CD14-positive monocyte (primary cell): ENCODE data around the gene LIN37. TPM values are rescaled to one million over a fixed set of nuclear protein-coding genes. Genes with fewer than 3 reads are reported as not detected.
A peak's percentile ranks its signal among the peaks of the same experiment; 100 is the strongest.

Experiments
- DNase-seq, 3 donors: peaks; one replicate each; pipeline ENCODE4 v3.0.0-alpha.2; 2011 to 2022
- H2AFZ ChIP-seq: 2 replicates; pipeline ENCODE4 v1.6.0; 2012; ENCODE audit warnings: mild to moderate bottlenecking, low read depth, low read length, inconsistent platforms; ENCODE audit not compliant: insufficient read depth, poor library complexity, severe bottlenecking
- H3K27ac ChIP-seq, 2 donors: 1 replicate in 1 of 2; 2 replicates in 1 of 2; pipeline ENCODE4 v1.5.1; 2012 to 2013; ENCODE audit warnings: low read length in 2 of 2, control low read depth in 1 of 2, inconsistent platforms in 1 of 2, low read depth in 1 of 2, mild to moderate bottlenecking in 1 of 2
- H3K27me3 ChIP-seq, 2 donors: one replicate each; pipeline versions ENCODE4 v1.6.0 to v1.6.1; 2011 to 2013; ENCODE audit warnings: low read length in 2 of 2; ENCODE audit not compliant: control insufficient read depth in 2 of 2, insufficient read depth in 2 of 2
- H3K36me3 ChIP-seq, 2 donors: replicated peaks in 1 of 2; 1 replicate in 1 of 2; 2 replicates in 1 of 2; pipeline versions ENCODE4 v1.5.1 to v1.6.1; 2012 to 2013; ENCODE audit warnings: low read length in 2 of 2, control low read depth in 1 of 2, inconsistent platforms in 1 of 2, mild to moderate bottlenecking in 1 of 2; ENCODE audit not compliant: insufficient read depth in 2 of 2, control insufficient read depth in 1 of 2
- H3K4me1 ChIP-seq, 2 donors: 1 replicate in 1 of 2; 2 replicates in 1 of 2; pipeline versions ENCODE4 v1.5.1 to v1.6.1; 2012 to 2013; ENCODE audit warnings: low read length in 2 of 2, control low read depth in 1 of 2, inconsistent platforms in 1 of 2, mild to moderate bottlenecking in 1 of 2, moderate library complexity in 1 of 2; ENCODE audit not compliant: insufficient read depth in 2 of 2, control insufficient read depth in 1 of 2
- H3K4me2 ChIP-seq: replicated peaks from 2 replicates; pipeline ENCODE3; 2012; ENCODE audit warnings: low read length, moderate library complexity, mild to moderate bottlenecking; ENCODE audit not compliant: poor library complexity, severe bottlenecking; ENCODE audit errors: extremely low read depth
- H3K4me3 ChIP-seq, 3 experiments: fragments of 200-600 bp in 1 of 3; sonication (generic) in 1 of 3; replicated peaks in 1 of 3; 1 replicate in 2 of 3; 2 replicates in 1 of 3; pipeline ENCODE4 v1.5.1; 2011 to 2013; ENCODE audit warnings: low read length in 3 of 3, mild to moderate bottlenecking in 3 of 3, control low read depth in 2 of 3, low read depth in 2 of 3, inconsistent platforms in 1 of 3, moderate library complexity in 1 of 3
- H3K79me2 ChIP-seq: 2 replicates; pipeline ENCODE4 v1.6.0; 2012; ENCODE audit warnings: mild to moderate bottlenecking, control low read depth, inconsistent platforms, low read length, moderate library complexity; ENCODE audit not compliant: insufficient read depth
- H3K9ac ChIP-seq: 2 replicates; pipeline ENCODE4 v1.6.0; 2017; ENCODE audit warnings: low read length, mild to moderate bottlenecking; ENCODE audit not compliant: insufficient read depth, poor library complexity, severe bottlenecking
- H3K9me3 ChIP-seq, 2 donors: replicated peaks in 1 of 2; 1 replicate in 1 of 2; 2 replicates in 1 of 2; pipeline versions ENCODE4 v1.5.1 to v1.6.1; 2012 to 2013; ENCODE audit warnings: low read length in 2 of 2, control low read depth in 1 of 2; ENCODE audit not compliant: control insufficient read depth in 1 of 2, insufficient read depth in 1 of 2
- H4K20me1 ChIP-seq: 2 replicates; pipeline ENCODE4 v1.6.0; 2012; ENCODE audit warnings: mild to moderate bottlenecking, low read length, control low read depth, moderate library complexity; ENCODE audit not compliant: insufficient read depth
- H3K27ac Mint-ChIP-seq, 7 donors: one replicate each; pipeline ENCODE4 v1.8.0; 2020; ENCODE audit warnings: mild to moderate bottlenecking in 7 of 7, mixed read lengths in 7 of 7, moderate library complexity in 6 of 7, inconsistent platforms in 2 of 7
- H3K27me3 Mint-ChIP-seq, 3 donors: one replicate each; pipeline ENCODE4 v1.8.0; 2021 to 2022; ENCODE audit warnings: low read depth in 3 of 3, mild to moderate bottlenecking in 3 of 3, mixed read lengths in 3 of 3, moderate library complexity in 3 of 3, inconsistent platforms in 1 of 3
- H3K36me3 Mint-ChIP-seq, 2 donors: one replicate each; pipeline ENCODE4 v1.8.0; 2020; ENCODE audit warnings: mixed read lengths in 2 of 2, inconsistent platforms in 1 of 2, mild to moderate bottlenecking in 1 of 2
- H3K4me1 Mint-ChIP-seq: one replicate; pipeline ENCODE4 v1.8.0; 2020; ENCODE audit warnings: mild to moderate bottlenecking, mixed read lengths
- H3K4me3 Mint-ChIP-seq, 2 donors: one replicate each; pipeline ENCODE4 v1.8.0; 2020; ENCODE audit warnings: mild to moderate bottlenecking in 2 of 2, mixed read lengths in 2 of 2, moderate library complexity in 1 of 2
- H3K9me3 Mint-ChIP-seq, 7 donors: one replicate each; pipeline ENCODE4 v1.8.0; 2020 to 2022; ENCODE audit warnings: mixed read lengths in 7 of 7, mild to moderate bottlenecking in 6 of 7, moderate library complexity in 6 of 7, inconsistent platforms in 2 of 7
- WGBS: methylation state at CpG from one replicate; pipeline ENCODE4 v1.1.5; 2013; ENCODE audit warnings: missing lambda C conversion rate; ENCODE audit not compliant: insufficient coverage; 5-methylcytosine and 5-hydroxymethylcytosine counted together
- intact Hi-C, 2 donors: fragments of 100-400 bp; cut with micrococcal nuclease; formaldehyde crosslinking; loops; one replicate each; pipeline versions ENCODE4 v1.15.0 to v1.15.1; 2023
- polyA plus RNA-seq, 3 donors: library from polyadenylated mRNA; depleted of rRNA in 1 of 3; unstranded in 2 of 3; stranded (reverse) in 1 of 3; fragments of 300-500 nt in 2 of 3; fragments of >200 nt in 1 of 3; fragmentation: Illumina TruSeq in 2 of 3; gene quantifications; 1 replicate in 2 of 3; 2 replicates in 1 of 3; pipeline ENCODE4 v1.2.3, GENCODE V29; 2012 to 2021
- TF ChIP-seq, protein P1 (sequence below): fragments of 200-600 bp; IDR thresholded peaks from one replicate; pipeline ENCODE4 v1.8.0; 2022; ENCODE audit warnings: antibody characterized with exemption, mild to moderate bottlenecking

Gene LIN37
- polyA plus RNA-seq, 3 donors: 5.6 to 28.6 (median 7.2) TPM

DNA sequence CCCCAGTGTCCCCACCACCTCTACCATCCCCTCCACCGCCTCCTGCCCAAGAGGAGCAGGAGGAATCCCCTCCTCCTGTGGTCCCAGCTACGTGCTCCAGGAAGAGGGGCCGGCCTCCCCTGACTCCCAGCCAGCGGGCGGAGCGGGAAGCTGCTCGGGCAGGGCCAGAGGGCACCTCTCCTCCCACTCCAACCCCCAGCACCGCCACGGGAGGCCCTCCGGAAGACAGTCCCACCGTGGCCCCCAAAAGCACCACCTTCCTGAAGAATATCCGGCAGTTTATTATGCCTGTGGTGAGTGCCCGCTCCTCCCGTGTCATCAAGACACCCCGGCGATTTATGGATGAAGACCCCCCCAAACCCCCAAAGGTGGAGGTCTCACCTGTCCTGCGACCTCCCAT, 27.7 kb upstream of the LIN37 start:
- Mint-ChIP-seq H3K27ac (peak overlapping the region in 1 of 7 donors; percentile 54), H3K36me3 (peaks cover 49 to 55% of the 10 kb centered on the region in 2 donors), H3K4me3 (no peak overlapping the region), H3K9me3 (no peaks in the 10 kb centered on the region), H3K27me3 (peaks cover 1 to 4% (median 3%) of the 10 kb centered on the region in 3 donors), H3K4me1 (peaks cover 27% of the 10 kb centered on the region)
- no peak overlapping the region for H2AFZ ChIP-seq
- no peak overlapping the region for H3K4me2 ChIP-seq
- H3K36me3 ChIP-seq: peaks cover 53 to 63% of the 10 kb centered on the region in 2 donors
- peaks cover 48% of the 10 kb centered on the region for H4K20me1 ChIP-seq
- TF ChIP-seq, protein P1, sequence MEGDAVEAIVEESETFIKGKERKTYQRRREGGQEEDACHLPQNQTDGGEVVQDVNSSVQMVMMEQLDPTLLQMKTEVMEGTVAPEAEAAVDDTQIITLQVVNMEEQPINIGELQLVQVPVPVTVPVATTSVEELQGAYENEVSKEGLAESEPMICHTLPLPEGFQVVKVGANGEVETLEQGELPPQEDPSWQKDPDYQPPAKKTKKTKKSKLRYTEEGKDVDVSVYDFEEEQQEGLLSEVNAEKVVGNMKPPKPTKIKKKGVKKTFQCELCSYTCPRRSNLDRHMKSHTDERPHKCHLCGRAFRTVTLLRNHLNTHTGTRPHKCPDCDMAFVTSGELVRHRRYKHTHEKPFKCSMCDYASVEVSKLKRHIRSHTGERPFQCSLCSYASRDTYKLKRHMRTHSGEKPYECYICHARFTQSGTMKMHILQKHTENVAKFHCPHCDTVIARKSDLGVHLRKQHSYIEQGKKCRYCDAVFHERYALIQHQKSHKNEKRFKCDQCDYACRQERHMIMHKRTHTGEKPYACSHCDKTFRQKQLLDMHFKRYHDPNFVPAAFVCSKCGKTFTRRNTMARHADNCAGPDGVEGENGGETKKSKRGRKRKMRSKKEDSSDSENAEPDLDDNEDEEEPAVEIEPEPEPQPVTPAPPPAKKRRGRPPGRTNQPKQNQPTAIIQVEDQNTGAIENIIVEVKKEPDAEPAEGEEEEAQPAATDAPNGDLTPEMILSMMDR: no peak
- no peaks in the 10 kb centered on the region for H3K9me3 ChIP-seq
- H3K79me2 ChIP-seq: peaks cover 33% of the 10 kb centered on the region
- H3K27me3 ChIP-seq: no peaks in the 10 kb centered on the region
- WGBS: 97% methylated on average over 17 of the region's 17 CpGs
- DNase-seq: no peak
- H3K9ac ChIP-seq: no peak overlapping the region
- intact Hi-C loops: no loop called here
- H3K4me1 ChIP-seq: peaks cover 21 to 34% of the 10 kb centered on the region in 2 donors
- H3K4me3 ChIP-seq: no peak overlapping the region
- no peak overlapping the region for H3K27ac ChIP-seq

DNA sequence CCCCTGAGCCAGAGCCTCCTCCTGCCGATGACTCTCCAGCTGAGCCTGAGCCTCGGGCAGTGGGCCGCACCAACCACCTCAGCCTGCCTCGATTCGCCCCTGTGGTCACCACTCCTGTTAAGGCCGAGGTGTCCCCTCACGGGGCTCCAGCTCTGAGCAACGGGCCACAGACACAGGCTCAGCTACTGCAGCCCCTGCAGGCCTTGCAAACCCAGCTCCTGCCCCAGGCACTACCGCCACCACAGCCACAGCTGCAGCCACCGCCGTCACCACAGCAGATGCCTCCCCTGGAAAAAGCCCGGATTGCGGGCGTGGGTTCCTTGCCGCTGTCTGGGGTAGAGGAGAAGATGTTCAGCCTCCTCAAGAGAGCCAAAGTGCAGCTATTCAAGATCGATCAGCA, 27.0 kb upstream of the LIN37 start:
- Mint-ChIP-seq H3K9me3 (no peaks in the 10 kb centered on the region), H3K4me1 (peaks cover 19% of the 10 kb centered on the region), H3K4me3 (no peak overlapping the region), H3K27me3 (peaks cover 0 to 2% (median 1%) of the 10 kb centered on the region in 3 donors), H3K27ac (peak overlapping the region in 1 of 7 donors; percentile 37), H3K36me3 (peaks cover 56 to 63% of the 10 kb centered on the region in 2 donors)
- H3K9me3 ChIP-seq: no peaks in the 10 kb centered on the region
- TF ChIP-seq, protein P1: no peak
- no peak overlapping the region for H3K4me3 ChIP-seq
- peaks cover 33% of the 10 kb centered on the region for H3K79me2 ChIP-seq
- peaks cover 61 to 70% of the 10 kb centered on the region in 2 donors for H3K36me3 ChIP-seq
- no peak for DNase-seq
- 98% methylated on average over 14 of the region's 16 CpGs for WGBS
- no peak overlapping the region for H3K4me2 ChIP-seq
- H3K4me1 ChIP-seq: peaks cover 13 to 27% of the 10 kb centered on the region in 2 donors
- H4K20me1 ChIP-seq: peaks cover 48% of the 10 kb centered on the region
- no peak overlapping the region for H3K9ac ChIP-seq
- intact Hi-C loops: no loop called here
- no peak overlapping the region for H2AFZ ChIP-seq
- no peaks in the 10 kb centered on the region for H3K27me3 ChIP-seq
- no peak overlapping the region for H3K27ac ChIP-seq
